ENCODE measurements around the gene HMGA1.

The HMGA1 gene, protein sequence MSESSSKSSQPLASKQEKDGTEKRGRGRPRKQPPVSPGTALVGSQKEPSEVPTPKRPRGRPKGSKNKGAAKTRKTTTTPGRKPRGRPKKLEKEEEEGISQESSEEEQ

DNA sequence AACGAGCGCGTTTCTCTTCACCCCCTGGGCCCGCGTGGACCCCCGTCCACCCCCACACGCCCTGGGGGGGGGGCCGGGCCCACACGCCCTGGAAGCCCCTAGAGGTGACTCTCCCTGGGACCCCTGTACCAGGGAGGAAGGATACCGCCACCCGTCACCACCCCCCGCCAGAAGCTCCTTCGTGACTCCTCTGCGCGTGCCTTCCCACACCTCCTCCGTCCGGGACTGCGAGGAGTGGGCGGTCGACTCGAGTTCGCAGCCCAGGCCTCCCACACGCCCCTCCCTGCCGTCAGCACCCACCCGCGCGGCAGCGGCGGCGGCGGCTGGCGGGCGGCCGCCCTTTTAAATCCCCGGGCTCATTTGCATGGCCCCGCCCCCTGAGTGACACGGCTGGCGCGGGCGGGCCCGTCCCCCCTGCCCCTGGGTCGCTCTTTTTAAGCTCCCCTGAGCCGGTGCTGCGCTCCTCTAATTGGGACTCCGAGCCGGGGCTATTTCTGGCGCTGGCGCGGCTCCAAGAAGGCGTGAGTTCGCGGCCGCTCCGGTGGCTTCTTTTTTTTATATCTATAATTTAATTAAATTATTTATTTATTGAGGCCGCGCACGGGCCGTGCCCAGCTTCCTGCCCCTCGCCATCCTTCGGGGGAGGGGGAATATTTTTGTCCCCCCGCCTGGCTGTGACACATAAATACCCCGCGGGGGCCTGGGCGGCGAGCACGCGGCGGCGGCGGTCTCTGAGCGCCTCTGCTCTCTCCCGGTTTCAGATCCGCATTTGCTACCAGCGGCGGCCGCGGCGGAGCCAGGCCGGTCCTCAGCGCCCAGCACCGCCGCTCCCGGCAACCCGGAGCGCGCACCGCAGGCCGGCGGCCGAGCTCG lies at the start of gene HMGA1:
TSS of gene HMGA1 (plus strand) at position 431 of the 873 bp plus-strand sequence. CDS start 3,908 bp downstream, outside the sequence.
- peak; percentile 77 to 93 for DNase-seq

- DNase-seq = peak in 1 of 2 experiments; percentile 44
These were observed 46.7 kb upstream of the HMGA1 start for GRCh38 chr6:34189806-34190503.

DNA sequence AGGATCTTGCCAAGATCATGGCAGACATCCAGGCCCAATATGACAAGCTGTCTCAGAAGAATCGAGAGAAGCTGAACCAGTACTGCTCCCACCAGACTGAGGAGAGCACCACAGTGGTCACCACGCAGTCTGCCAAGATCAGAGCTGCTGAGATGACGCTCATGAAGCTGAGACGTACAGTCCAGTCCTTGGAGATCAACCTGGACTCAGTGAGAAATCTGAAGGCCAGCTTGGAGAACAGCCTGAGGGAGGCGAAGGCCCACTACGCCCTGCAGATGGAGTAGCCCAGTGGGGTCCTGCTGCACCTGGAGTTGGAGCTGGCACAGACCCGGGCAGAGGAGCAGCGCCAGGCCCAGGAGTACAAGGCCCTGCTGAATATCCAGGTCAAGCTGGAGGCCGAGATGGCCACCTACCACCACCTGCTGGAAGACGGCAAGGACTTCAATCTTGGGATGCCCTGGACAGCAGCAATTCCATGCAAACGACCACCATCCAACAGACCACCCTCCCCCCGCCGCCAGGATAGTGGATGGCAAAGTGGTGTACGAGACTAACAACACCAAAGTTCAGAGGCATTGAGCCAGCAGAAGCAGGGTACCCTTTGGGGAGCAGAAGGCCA lies 46.1 kb upstream of the HMGA1 start:
- peak in 1 of 2 experiments; percentile 18 for DNase-seq

GRCh38 chr6:34194772-34195171 lies 41.9 kb upstream of the HMGA1 start:
- no peak for DNase-seq

DNA sequence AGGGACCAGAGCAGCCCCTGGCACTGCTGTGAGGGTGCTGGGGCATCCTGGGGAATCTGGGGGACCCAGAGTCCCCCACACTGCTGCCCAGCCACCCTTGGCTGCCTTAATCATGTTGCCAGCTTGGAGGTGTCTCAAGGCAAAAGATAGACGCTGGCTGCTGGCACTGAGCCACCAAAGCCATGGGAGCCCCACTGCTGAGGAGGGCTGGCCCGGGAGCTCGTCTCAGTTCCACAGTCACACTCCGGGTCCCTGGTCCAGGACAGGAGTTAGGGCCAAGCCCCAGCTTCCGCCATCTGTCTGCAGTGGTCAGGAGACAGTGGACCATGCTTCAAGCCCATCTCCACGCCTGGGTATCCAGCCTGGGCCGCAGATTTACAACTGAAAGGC lies 41.0 kb upstream of the HMGA1 start:
- DNase-seq = no peak

DNA sequence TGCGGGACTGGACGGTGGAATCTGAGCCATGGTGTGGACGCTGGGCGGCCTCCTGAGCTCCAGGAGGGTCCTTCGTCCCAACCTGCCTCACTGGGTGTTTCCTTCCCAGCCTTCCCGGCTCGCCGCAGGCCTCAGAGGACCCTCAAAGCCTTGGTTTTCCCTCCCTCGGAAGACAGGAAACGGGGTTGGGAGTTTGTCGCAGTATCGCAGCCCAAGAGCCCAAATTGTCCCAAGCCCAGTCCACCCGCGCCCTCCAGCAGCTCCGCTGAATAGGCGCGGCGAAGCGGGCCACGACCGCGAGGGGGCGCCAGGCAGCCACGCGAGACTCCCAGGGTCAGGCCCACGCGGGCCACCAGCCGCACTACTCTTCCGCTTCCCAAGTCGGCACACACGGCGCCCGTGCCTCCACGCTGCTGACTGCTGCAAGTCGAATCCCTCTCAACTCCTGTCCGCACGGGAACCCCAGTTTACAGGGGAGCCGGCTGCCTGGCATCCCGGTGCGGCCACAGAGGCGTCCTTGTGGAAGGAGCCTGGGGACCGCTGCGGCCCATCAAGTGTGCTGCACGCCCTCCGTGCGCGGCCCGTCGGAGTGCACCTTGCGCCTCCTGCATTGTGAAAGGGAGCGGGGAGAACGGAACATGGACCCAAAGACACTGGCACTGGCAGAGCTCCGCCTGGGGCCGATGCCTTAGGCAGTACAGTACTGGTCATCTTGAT lies 40.4 kb upstream of the HMGA1 start:
- peak; percentile 54 to 80 for DNase-seq

DNA sequence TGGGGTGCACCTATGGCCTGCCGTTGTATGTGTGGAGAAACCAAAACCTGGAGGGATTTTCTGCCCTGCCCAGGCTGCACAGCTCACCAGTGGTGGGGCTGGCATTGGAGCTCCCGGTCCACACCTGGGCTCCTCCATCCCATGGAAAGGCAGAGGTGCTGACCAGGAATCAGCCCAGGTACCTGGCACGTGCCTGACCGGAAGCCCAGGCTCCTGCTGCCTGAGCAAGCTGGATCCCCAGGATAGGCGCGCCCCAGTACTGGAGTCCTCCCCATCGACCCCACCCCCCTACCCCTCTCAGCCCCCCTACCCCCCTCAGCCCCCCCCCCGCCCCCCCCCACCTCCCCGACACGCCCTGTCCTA lies 39.9 kb upstream of the HMGA1 start:
- no peak for DNase-seq

DNA sequence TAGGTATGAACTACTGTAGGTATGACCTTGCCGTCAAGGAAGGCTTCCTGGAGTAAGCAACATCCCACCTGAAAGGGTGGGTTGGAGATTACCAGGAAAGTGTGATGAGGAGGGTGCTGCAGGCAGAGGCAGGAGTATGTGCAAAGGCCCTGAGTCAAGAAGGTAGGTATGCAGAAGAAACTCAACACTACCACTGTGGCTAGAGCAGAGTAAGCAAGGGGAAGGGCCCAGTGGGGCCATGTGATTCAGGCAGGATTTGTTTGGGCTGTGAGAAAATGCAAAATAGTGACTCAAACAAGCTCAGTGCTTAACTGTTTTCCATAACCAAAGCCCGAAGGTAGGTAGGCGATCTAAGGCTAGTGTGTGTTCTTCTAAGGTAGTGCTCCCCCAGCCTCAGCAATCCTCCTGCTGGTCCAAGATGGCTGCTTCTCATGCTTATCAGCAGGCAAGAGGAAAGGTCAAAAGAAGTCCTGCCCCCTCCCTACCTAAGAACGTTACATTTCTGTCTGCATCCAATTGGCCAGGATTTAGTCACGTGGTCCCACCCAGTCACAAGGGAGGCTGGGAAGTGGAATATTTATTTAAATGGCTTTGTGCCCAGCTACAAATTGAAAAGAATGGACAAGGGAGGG lies 36.2 kb upstream of the HMGA1 start:
- DNase-seq = no peak

GRCh38 chr6:34201455-34202107 lies 35.1 kb upstream of the HMGA1 start:
- no peak for DNase-seq

DNA sequence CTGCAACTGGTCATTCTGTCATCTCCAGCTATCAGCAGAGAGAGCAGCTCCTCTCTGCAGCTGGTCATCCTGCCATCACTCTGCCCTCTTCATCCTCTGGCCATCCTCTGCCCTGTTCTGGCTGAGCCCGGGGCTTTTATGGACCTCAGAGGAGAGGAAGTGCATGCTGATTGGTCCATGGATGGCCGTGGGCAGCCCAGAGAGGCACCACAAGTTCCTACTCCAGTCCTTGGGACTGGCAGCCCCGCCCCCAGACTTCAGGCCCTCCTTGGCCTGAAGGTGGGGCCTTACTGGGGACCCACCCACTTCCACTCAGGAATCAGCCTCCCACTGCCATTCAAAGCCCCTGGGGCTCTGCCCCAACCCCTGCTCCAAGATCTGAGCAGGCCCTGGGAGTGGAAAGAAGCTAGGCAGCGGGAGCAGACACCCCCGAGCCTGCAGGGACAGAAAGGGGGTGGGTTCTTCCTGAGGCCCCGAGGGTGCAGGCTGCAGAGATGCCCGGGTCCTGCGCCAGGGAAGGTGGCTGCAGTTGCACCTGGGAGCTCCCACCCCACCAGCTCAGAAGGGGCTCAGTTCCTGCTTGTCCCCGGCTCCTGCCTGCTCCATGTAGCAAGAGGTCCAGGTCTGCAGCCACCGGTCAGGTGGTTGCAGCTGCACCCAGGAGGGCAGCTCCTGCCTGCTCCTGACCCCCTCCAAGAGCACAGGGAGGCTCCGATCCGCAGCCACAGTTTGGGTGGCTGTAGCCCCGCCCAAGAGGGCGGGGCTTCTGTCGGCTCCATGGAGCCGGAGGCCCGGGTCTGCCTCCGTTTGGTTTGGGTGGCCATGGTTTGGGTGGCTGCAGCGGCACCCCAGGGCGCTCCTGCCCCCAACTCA lies 34.1 kb upstream of the HMGA1 start:
- no peak for DNase-seq

- DNase-seq = no peak
These were observed 32.0 kb upstream of the HMGA1 start for GRCh38 chr6:34204693-34205092.

DNA sequence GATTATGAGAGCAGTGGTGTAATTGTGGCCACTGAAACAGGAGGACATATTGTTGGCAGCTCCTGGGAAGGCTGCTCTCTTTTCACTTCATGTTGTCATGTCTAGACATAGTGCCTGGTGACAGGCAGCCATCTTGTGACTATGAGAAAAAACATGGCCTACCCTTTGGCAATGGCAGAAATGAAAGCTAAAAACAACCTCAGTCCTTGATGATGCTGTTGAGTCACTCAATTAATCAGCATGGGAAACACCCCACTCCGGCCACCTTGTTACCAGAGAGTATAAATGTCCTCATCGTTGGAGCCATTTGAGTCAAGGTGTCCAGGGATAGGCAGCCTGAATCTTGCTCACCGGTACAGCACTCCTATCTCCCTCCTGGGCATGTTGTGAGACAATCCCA lies 31.2 kb upstream of the HMGA1 start:
- DNase-seq = no peak

GRCh38 chr6:34205916-34206315 lies 30.8 kb upstream of the HMGA1 start:
- no peak for DNase-seq

GRCh38 chr6:34206726-34207125 lies 29.9 kb upstream of the HMGA1 start:
- DNase-seq = no peak

DNA sequence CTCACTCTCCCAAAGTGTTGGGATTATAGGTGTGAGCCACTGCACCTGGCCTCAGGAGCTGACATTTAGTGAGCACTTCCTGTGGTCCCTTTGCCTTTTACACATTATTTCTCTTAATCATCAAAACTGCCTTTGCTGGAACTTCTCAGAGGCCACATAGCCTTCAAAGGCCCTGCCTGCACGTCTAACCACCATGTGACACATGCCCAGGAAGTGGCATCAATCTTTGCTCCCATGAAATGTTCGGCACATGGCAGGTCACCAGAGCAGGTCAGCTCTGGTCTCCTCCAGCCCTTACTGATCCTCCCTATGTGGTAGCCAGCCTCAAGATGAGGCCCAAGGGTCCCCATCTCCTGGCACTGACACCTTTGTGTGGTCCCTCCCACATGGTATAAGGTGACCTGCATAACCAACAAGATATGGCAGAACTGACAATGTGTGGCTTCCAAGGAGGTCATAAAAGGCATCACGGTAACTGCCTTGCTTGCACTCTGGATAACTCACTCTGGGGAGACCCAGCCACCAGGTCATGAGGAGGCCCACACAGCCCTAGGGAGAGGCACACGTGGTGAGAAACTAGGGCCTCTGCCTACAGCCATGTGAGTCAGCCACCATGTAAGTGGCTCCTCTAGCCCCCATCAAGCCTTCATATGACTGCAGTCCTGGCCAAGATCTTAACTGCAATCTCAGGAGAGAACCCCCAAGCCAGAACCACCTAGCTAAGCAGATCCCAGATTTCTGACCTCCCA lies 28.8 kb upstream of the HMGA1 start:
- DNase-seq = no peak

- DNase-seq = no peak
These were observed 22.9 kb upstream of the HMGA1 start for GRCh38 chr6:34213772-34214171.

- DNase-seq = no peak
These were observed 18.0 kb upstream of the HMGA1 start for GRCh38 chr6:34218691-34219090.

GRCh38 chr6:34223381-34223955 lies 13.2 kb upstream of the HMGA1 start:
- DNase-seq = no peak

All from NCI-H524 (cell line).